SH-SY5Y (cell line): Measurements from ENCODE around the gene ASB2.

Experiments
- GATA2 ChIP-seq: IDR thresholded peaks from 2 replicates; pipeline ENCODE4 v1.6.1; 2011; ENCODE audit warnings: mild to moderate bottlenecking, low read depth, low read length
- GATA3 ChIP-seq: IDR thresholded peaks from 2 replicates; pipeline ENCODE4 v1.6.1; 2011; ENCODE audit warnings: low read depth, mild to moderate bottlenecking, low read length, moderate library complexity

GRCh38 chr14:94003397-94003796 lies 27.0 kb upstream of the ASB2 start:
- TF ChIP-seq GATA2 = no peak
- no peak for TF ChIP-seq GATA3
